ENCODE data around the gene ELF3.

- TF ChIP-seq CTCF (IDR thresholded peaks at IDR 0.05) (no peak), POLR2A (IDR thresholded peaks at IDR 0.05) (no peak)
Observed at GRCh38 chr1:202047977-202048376, 37.6 kb downstream of the ELF3 start.

Data from Peyer's patch (tissue), 4 donors.